ENCODE results near the gene APRT. TPM values are rescaled to one million over a fixed set of nuclear protein-coding genes. Genes with fewer than 3 reads are reported as not detected.

Gene APRT
- total RNA-seq, 2 donors from 2014 or later, result 200 to 230 TPM

DNA sequence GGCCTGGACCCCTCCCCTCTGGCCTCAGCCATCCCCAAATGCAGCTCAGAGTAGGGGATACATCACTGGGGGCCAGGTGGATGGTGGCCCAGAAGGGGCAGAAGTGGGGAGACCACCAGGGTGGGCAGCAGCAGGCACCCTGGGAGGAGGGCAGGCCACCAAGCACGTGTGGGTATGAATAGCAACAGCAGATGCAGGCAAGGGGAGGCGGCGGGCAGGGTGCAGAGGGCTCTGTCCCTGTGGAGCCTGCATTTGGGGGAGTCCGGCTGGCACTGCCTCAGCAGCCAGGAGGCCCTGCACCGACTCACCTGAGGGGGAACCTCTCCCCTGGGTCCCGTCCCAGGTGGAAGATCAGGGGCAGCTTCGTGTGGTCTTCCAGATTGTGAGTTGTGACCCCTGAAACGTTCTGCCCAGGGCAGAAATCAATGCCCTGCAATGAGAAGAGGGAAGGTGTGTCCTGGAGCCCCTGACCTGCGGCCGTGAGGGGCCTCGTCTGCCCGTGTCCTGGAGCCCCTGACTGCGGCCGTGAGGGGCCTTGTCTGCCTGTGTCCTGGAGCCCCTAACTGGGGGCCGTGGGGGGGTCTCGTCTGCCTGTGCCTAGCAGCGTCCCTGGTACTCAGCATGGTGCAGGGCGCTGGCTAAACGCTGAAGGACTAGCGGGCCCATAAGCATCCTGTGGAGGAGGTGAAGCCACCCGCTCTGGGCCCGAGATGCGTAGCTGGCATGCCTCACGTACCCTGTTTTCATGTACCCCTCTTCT is 10.7 kb upstream of the APRT start:
- H3K27ac ChIP-seq (ENCODE audit: low read depth, low read length), result no peak overlapping the region
- H3K9me3 ChIP-seq (ENCODE audit: control insufficient read depth, low read length), result no peaks in the 10 kb centered on the region
- no peak overlapping the region for H3K4me3 ChIP-seq (ENCODE audit: low read length)
- no peaks in the 10 kb centered on the region for H3K36me3 ChIP-seq (ENCODE audit: control insufficient read depth, insufficient read depth, low read length)
- Mint-ChIP-seq H3K27me3 (ENCODE audit: insufficient read depth) (no peaks in the 10 kb centered on the region), H3K4me3 (no peak overlapping the region), H3K4me1 (no peaks in the 10 kb centered on the region), H3K9me3 (no peaks in the 10 kb centered on the region), H3K36me3 (ENCODE audit: low read depth) (peaks cover 10% of the 10 kb centered on the region), H3K27ac (no peak overlapping the region)
- H3K4me1 ChIP-seq (ENCODE audit: control insufficient read depth, insufficient read depth, low read length), result no peaks in the 10 kb centered on the region
- no peaks in the 10 kb centered on the region for H3K27me3 ChIP-seq (ENCODE audit: control insufficient read depth, insufficient read depth, low read length, poor library complexity, severe bottlenecking)
- no peak for DNase-seq
- no peak overlapping the region for H3K9ac ChIP-seq (ENCODE audit: extremely low read depth, low read length, poor library complexity, severe bottlenecking)
- TF ChIP-seq, protein P1, sequence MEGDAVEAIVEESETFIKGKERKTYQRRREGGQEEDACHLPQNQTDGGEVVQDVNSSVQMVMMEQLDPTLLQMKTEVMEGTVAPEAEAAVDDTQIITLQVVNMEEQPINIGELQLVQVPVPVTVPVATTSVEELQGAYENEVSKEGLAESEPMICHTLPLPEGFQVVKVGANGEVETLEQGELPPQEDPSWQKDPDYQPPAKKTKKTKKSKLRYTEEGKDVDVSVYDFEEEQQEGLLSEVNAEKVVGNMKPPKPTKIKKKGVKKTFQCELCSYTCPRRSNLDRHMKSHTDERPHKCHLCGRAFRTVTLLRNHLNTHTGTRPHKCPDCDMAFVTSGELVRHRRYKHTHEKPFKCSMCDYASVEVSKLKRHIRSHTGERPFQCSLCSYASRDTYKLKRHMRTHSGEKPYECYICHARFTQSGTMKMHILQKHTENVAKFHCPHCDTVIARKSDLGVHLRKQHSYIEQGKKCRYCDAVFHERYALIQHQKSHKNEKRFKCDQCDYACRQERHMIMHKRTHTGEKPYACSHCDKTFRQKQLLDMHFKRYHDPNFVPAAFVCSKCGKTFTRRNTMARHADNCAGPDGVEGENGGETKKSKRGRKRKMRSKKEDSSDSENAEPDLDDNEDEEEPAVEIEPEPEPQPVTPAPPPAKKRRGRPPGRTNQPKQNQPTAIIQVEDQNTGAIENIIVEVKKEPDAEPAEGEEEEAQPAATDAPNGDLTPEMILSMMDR (conservative IDR thresholded peaks at IDR 0.05), result no peak
- WGBS, 2 experiments (ENCODE audit: insufficient coverage in 1 of 2, insufficient read length in 1 of 2), result 92 to 96% methylated on average over 18 to 24 of the region's 24 CpGs

DNA sequence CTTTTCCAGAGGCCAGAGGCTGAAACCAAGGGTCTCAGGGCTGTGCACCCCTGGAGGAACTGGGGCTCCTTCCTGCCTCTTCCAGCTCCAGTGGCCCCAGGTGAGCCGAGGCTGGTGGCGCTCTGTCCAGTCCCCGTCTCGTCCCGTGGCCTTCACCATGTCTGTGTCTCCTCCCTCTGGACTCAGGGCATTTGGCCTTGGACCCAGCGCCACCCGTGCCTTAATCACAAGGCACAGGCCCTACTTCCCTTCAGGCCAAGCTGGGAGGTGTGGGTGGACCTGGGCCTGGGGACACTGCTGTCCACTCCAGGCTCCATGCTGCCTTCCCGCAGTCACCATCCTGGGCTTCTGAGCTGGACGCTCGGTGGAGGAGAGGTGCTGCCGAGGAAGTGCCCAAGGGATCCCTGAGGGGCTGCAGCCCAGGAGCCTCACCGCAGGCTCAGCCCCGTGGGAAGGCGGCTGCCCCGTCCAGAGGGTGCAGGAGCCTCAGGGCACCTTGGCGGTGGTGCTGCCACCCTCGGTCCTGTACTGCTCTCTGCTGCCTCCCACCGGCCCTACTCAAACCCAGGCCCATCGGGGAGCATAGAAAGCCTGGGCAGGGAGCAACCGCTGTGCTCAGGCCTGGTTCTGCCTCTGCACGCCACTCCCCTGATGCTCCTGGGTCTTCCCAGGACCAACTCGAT is 9.6 kb upstream of the APRT start:
- Mint-ChIP-seq H3K27me3 (ENCODE audit: insufficient read depth) (no peaks in the 10 kb centered on the region), H3K4me3 (no peak overlapping the region), H3K4me1 (no peaks in the 10 kb centered on the region), H3K27ac (no peak overlapping the region), H3K36me3 (ENCODE audit: low read depth) (peaks cover 10% of the 10 kb centered on the region), H3K9me3 (no peaks in the 10 kb centered on the region)
- TF ChIP-seq, protein P1 (conservative IDR thresholded peaks at IDR 0.05), result peak; percentile 34
- H3K4me3 ChIP-seq (ENCODE audit: low read length), result no peak overlapping the region
- no peaks in the 10 kb centered on the region for H3K4me1 ChIP-seq (ENCODE audit: control insufficient read depth, insufficient read depth, low read length)
- no peaks in the 10 kb centered on the region for H3K36me3 ChIP-seq (ENCODE audit: control insufficient read depth, insufficient read depth, low read length)
- H3K9ac ChIP-seq (ENCODE audit: extremely low read depth, low read length, poor library complexity, severe bottlenecking), result no peak overlapping the region
- H3K27me3 ChIP-seq (ENCODE audit: control insufficient read depth, insufficient read depth, low read length, poor library complexity, severe bottlenecking), result no peaks in the 10 kb centered on the region
- H3K27ac ChIP-seq (ENCODE audit: low read depth, low read length), result no peak overlapping the region
- no peak for DNase-seq
- WGBS, 2 experiments (ENCODE audit: insufficient coverage in 1 of 2, insufficient read length in 1 of 2), result 88 to 94% methylated on average over 18 to 22 of the region's 22 CpGs
- H3K9me3 ChIP-seq (ENCODE audit: control insufficient read depth, low read length), result no peaks in the 10 kb centered on the region

DNA sequence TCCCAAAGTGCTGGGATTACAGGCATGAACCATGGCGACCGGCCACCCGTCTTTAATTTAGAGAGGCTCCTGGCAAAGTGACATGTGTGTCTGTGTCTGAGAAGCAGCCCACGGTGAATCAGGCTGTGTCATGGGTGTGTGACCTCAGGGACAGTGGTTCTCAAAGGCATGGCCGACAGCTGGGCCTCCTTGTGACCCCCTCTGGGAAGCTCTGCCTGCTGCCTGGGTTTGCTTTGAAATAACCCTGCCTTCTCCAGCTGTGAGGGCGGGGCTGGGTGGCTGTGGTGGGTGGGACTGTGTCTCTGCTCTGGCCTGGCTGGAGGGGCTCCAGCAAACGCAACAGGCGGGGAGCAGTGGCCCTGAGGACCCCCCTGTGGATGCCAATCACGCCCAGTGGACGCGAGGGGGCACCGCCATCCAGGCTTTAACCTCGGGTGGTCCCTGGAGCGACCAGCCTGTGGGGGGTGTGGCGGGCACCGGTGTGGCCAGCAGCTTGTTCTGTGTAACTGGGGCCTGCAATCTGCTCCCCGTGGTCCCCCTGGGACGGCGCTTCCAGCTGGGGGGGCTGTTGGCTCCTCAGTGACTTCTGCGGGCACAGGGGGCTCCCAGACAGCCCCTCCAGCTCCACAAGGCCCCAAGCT is 8.8 kb upstream of the APRT start:
- Histone ChIP-seq H3K27ac (ENCODE audit: low read depth, low read length) (no peak overlapping the region), H3K9ac (ENCODE audit: extremely low read depth, low read length, poor library complexity, severe bottlenecking) (no peak overlapping the region), H3K4me1 (ENCODE audit: control insufficient read depth, insufficient read depth, low read length) (no peaks in the 10 kb centered on the region), H3K9me3 (ENCODE audit: control insufficient read depth, low read length) (no peaks in the 10 kb centered on the region), H3K27me3 (ENCODE audit: control insufficient read depth, insufficient read depth, low read length, poor library complexity, severe bottlenecking) (no peaks in the 10 kb centered on the region), H3K4me3 (ENCODE audit: low read length) (no peak overlapping the region), H3K36me3 (ENCODE audit: control insufficient read depth, insufficient read depth, low read length) (no peaks in the 10 kb centered on the region)
- 89 to 95% methylated on average over 17 to 20 of the region's 20 CpGs for WGBS, 2 experiments (ENCODE audit: insufficient coverage in 1 of 2, insufficient read length in 1 of 2)
- TF ChIP-seq, protein P1 (conservative IDR thresholded peaks at IDR 0.05), result no peak
- H3K36me3 Mint-ChIP-seq (ENCODE audit: low read depth), result peaks cover 10% of the 10 kb centered on the region
- H3K27me3 Mint-ChIP-seq (ENCODE audit: insufficient read depth), result no peaks in the 10 kb centered on the region
- no peak for DNase-seq
- no peaks in the 10 kb centered on the region for H3K4me1 Mint-ChIP-seq
- H3K9me3 Mint-ChIP-seq, result no peaks in the 10 kb centered on the region
- no peak overlapping the region for H3K4me3 Mint-ChIP-seq
- H3K27ac Mint-ChIP-seq, result no peak overlapping the region

All from endodermal cell (in vitro differentiated cells).